A549 (cell line): ENCODE data around the gene ADAMTS4. TPM values are rescaled to one million over a fixed set of nuclear protein-coding genes. Genes with fewer than 3 reads are reported as not detected.

Experiments
- ATAC-seq, 2 experiments: fragments of 200-7000 bp in 1 of 2; fragments of >200 bp in 1 of 2; cut with Nextera tagmentation in 1 of 2; cut with Tn5 transposase in 1 of 2; 3 replicates each; pipeline versions ENCODE4 v1.8.0 to v1.9.1; 2018 to 2020; ENCODE audit warnings: mild to moderate bottlenecking in 1 of 2, moderate library complexity in 1 of 2
- CTCF ChIA-PET: fragments of 300-600 bp; sonication (Branson Sonifier 250); formaldehyde crosslinking; extraction: SDS; loops from one replicate; lab custom pipeline; 2021; ENCODE audit warnings: antibody characterized with exemption, inconsistent platforms; lab: Yijun Ruan, JAX
- POLR2A ChIA-PET: fragments of 350-600 bp; formaldehyde crosslinking; extraction: SDS; loops from one replicate; lab custom pipeline; 2021; ENCODE audit warnings: antibody characterized with exemption, inconsistent platforms; lab: Yijun Ruan, JAX
- DNase-seq, 2 experiments: peaks; one replicate each; pipeline versions ENCODE4 v3.0.0 to v3.0.0-alpha.2; 2011 to 2016; ENCODE audit warnings: low read depth in 1 of 2, low spot score in 1 of 2
- FAIRE-seq: peaks from 2 replicates; lab custom pipeline; 2011; peaks lifted over from hg19 to GRCh38; lab: Jason Lieb, UNC
- H3K27ac ChIP-seq, 2 experiments: fragments of >200 bp; sonication (Bioruptor Twin); formaldehyde crosslinking; 3 replicates each; pipeline ENCODE4 v1.5.1; 2016 to 2017
- H3K4me1 ChIP-seq: fragments of >200 bp; sonication (Bioruptor Twin); formaldehyde crosslinking; 3 replicates; pipeline ENCODE4 v1.6.1; 2016
- H3K4me2 ChIP-seq: fragments of >200 bp; sonication (Bioruptor Twin); formaldehyde crosslinking; 3 replicates; pipeline ENCODE4 v1.6.1; 2016
- H3K4me3 ChIP-seq: fragments of >200 bp; sonication (Bioruptor Twin); formaldehyde crosslinking; 3 replicates; pipeline ENCODE4 v1.5.1; 2016
- H3K9me3 ChIP-seq: fragments of >200 bp; sonication (Bioruptor Twin); formaldehyde crosslinking; 3 replicates; pipeline ENCODE4 v1.6.1; 2016
- CBX8 ChIP-seq: fragments of 200-600 bp; sonication (generic); IDR thresholded peaks from 2 replicates; pipeline ENCODE4 v1.6.1; 2016
- CHD2 ChIP-seq: fragments of 150-350 bp; IDR thresholded peaks from 2 replicates; pipeline ENCODE4 v1.6.1; 2014; ENCODE audit warnings: low read length; ENCODE audit not compliant: partially characterized antibody
- CHD4 ChIP-seq: fragments of 200-600 bp; sonication (generic); IDR thresholded peaks from 2 replicates; pipeline ENCODE4 v1.6.1; 2016; ENCODE audit warnings: antibody characterized with exemption, mild to moderate bottlenecking, borderline replicate concordance
- FOSL2 ChIP-seq, 2 experiments: fragments of 450-650 bp in 1 of 2; fragments of >200 bp in 1 of 2; sonication (Bioruptor Twin) in 1 of 2; formaldehyde crosslinking; IDR thresholded peaks; 2 replicates each; pipeline versions ENCODE4 v1.5.0 to v1.6.1; 2016 to 2020; ENCODE audit warnings: mild to moderate bottlenecking in 1 of 2, moderate library complexity in 1 of 2
- GATA3 ChIP-seq: IDR thresholded peaks from 2 replicates; pipeline ENCODE4 v1.6.1; 2012; ENCODE audit warnings: borderline replicate concordance
- HMGXB4 ChIP-seq: fragments of 250-450 bp; sonication (Bioruptor Pico); IDR thresholded peaks from 2 replicates; pipeline ENCODE4 v1.5.0; 2021; ENCODE audit warnings: mild to moderate bottlenecking, moderate library complexity, borderline replicate concordance
- KDM5A ChIP-seq: fragments of 200-600 bp; sonication (generic); IDR thresholded peaks from 2 replicates; pipeline ENCODE4 v1.6.1; 2016; ENCODE audit warnings: antibody characterized with exemption, mild to moderate bottlenecking
- MAZ ChIP-seq: fragments of 150-350 bp; IDR thresholded peaks from 2 replicates; pipeline ENCODE4 v1.6.1; 2014; ENCODE audit warnings: antibody characterized with exemption, low read depth, low read length, borderline replicate concordance
- RAD21 ChIP-seq, 2 experiments: fragments of >200 bp in 1 of 2; sonication (Bioruptor Twin) in 1 of 2; formaldehyde crosslinking in 1 of 2; IDR thresholded peaks in 1 of 2; conservative IDR thresholded peaks in 1 of 2; 2 replicates in 1 of 2; 3 replicates in 1 of 2; pipeline ENCODE4 v1.6.1; 2012 to 2018; ENCODE audit warnings: inconsistent platforms in 1 of 2
- RARB ChIP-seq: fragments of 250-450 bp; sonication (Bioruptor Pico); IDR thresholded peaks from 2 replicates; pipeline ENCODE4 v1.8.0; 2021; ENCODE audit warnings: mild to moderate bottlenecking, moderate library complexity
- SMC3 ChIP-seq: fragments of >200 bp; sonication (Bioruptor Twin); formaldehyde crosslinking; IDR thresholded peaks from 3 replicates; pipeline ENCODE4 v1.6.1; 2018; ENCODE audit warnings: inconsistent platforms
- TFCP2L1 ChIP-seq: fragments of 250-450 bp; sonication (Bioruptor Pico); IDR thresholded peaks from 2 replicates; pipeline ENCODE4 v1.5.0; 2021; ENCODE audit warnings: mild to moderate bottlenecking
- TP53 ChIP-seq: fragments of 250-450 bp; sonication (Bioruptor Pico); IDR thresholded peaks from 2 replicates; pipeline ENCODE4 v1.5.0; 2021; ENCODE audit warnings: mild to moderate bottlenecking, moderate library complexity
- ZC3H11A ChIP-seq: fragments of 450-650 bp; IDR thresholded peaks from 2 replicates; pipeline ENCODE4 v1.6.1; 2014; ENCODE audit warnings: antibody characterized with exemption, mild to moderate bottlenecking
- WGBS: methylation state at CpG from one replicate; pipeline ENCODE4 v1.1.6; 2017; ENCODE audit errors: missing lambda C conversion rate; 5-methylcytosine and 5-hydroxymethylcytosine counted together
- polyA plus RNA-seq, 4 experiments: library from polyadenylated mRNA; depleted of rRNA in 3 of 4; stranded (reverse); fragments of >200 nt; fragmentation: RNase III in 1 of 4; extraction: RNeasy Plus Mini Kit Qiagen cat#74134 plus additional on column Dnase treatment in 1 of 4; gene quantifications; 2 replicates in 3 of 4; 3 replicates in 1 of 4; pipeline ENCODE4 v1.2.3, GENCODE V29; 2011 to 2017
- TF ChIP-seq, protein P1 (sequence below): fragments of >200 bp; sonication (Bioruptor Twin); formaldehyde crosslinking; IDR thresholded peaks from 3 replicates; pipeline ENCODE4 v1.6.1; 2016
- TF ChIP-seq, protein P2 (sequence below): fragments of 200-600 bp; sonication (generic); IDR thresholded peaks from 2 replicates; pipeline ENCODE4 v1.6.1; 2016; ENCODE audit warnings: antibody characterized with exemption, mild to moderate bottlenecking, moderate library complexity
- TF ChIP-seq, protein P3 (sequence below): IDR thresholded peaks from 2 replicates; pipeline ENCODE4 v1.6.1; 2012
- TF ChIP-seq, protein P4 (sequence below): IDR thresholded peaks from 2 replicates; pipeline ENCODE4 v1.6.1; 2012; ENCODE audit warnings: low read depth, borderline replicate concordance

The ADAMTS4 gene
- polyA plus RNA-seq, 2 of the 4 experiments (the other 2 are of a cell fraction), result not detected

DNA sequence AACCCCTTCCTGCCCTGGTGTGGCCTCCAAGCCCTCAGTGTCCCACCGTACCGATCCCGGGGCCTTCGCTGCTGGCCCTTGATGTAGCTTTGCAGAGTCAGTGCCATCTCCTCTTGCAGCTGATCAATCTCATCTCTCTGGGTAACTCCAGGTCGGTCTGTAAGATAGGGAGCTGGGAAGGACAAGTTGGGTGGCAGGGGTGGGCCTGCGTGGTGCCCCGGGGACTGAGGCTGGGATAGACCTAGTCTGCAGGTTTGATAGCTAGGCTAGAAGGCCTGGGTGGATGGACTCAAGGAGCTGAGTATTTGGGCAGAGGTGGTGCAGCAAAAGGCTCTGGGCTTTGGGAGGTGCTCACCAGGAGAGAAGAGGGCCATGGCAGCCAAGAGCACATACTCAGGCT lies 31.9 kb upstream of the ADAMTS4 start:
- TF ChIP-seq TP53 (CRISPR knock-in tag) (no peak), CHD4 (no peak), GATA3 (no peak), MAZ (no peak), RARB (CRISPR knock-in tag) (no peak)
- TF ChIP-seq, all 56 proteins: peak for 0
- CTCF ChIA-PET, result interaction anchor here (0.7 to 20.1 kb wide), 11 partner anchors 13 to 189 kb away, joined by 3 to 319 read pairs (median 60); partner anchors contain the start of genes FCER1G and NDUFS2
- ATAC-seq (no peak), FAIRE-seq (no peak), DNase-seq (no peak)
- Histone ChIP-seq H3K4me3 (no peak overlapping the region), H3K27ac (no peak overlapping the region), H3K9me3 (no peaks in the 10 kb centered on the region), H3K4me2 (no peak overlapping the region), H3K4me1 (peaks cover 13% of the 10 kb centered on the region)
- WGBS, result 89% methylated on average over 7 of the region's 7 CpGs
- POLR2A ChIA-PET, result no interaction called here

DNA sequence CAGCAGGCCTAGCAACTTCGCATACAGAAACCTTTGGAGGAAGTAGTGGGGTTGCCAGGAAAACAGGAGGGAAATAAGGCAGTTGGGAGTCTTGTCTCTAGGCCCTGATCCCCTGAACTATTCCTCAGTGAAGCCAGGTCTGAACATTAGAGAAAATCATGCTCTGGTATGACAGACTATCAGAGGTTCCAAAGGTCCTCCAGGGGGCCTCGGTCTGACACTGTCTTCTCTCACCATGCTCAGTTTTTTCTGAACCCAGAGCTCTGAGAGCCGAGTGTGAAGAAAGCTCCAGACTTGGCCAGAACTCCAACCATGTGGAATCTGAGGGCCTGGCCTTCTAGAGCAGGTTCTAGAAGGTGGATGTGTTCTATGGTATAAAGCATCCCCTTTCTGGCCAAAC lies 31.0 kb upstream of the ADAMTS4 start:
- H3K4me3 ChIP-seq, result no peak overlapping the region
- peaks cover 13% of the 10 kb centered on the region for H3K4me1 ChIP-seq
- CTCF ChIA-PET, result interaction anchor here (0.8 to 20.1 kb wide), 15 partner anchors 12 to 154 kb away, joined by 3 to 319 read pairs (median 6); partner anchors contain the start of genes FCER1G and NDUFS2
- POLR2A ChIA-PET, result no interaction called here
- no peaks in the 10 kb centered on the region for H3K9me3 ChIP-seq
- DNase-seq (no peak), FAIRE-seq (no peak), ATAC-seq (no peak)
- TF ChIP-seq FOSL2 (IDR thresholded peaks at IDR 0.05) (no peak), FOSL2 (CRISPR knock-in tag; IDR thresholded peaks at IDR 0.05) (no peak), SMC3 (no peak), KDM5A (no peak), CHD2 (no peak), ZC3H11A (no peak), MAZ (no peak), CHD4 (no peak), TP53 (CRISPR knock-in tag) (no peak), HMGXB4 (CRISPR knock-in tag) (no peak), TFCP2L1 (CRISPR knock-in tag) (no peak), RAD21 (conservative IDR thresholded peaks at IDR 0.05 in 1 of 2, IDR thresholded peaks at IDR 0.05 in 1 of 2) (no peak), GATA3 (no peak), CBX8 (no peak), RARB (CRISPR knock-in tag) (no peak)
- TF ChIP-seq, protein P1, sequence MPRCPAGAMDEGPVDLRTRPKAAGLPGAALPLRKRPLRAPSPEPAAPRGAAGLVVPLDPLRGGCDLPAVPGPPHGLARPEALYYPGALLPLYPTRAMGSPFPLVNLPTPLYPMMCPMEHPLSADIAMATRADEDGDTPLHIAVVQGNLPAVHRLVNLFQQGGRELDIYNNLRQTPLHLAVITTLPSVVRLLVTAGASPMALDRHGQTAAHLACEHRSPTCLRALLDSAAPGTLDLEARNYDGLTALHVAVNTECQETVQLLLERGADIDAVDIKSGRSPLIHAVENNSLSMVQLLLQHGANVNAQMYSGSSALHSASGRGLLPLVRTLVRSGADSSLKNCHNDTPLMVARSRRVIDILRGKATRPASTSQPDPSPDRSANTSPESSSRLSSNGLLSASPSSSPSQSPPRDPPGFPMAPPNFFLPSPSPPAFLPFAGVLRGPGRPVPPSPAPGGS, result no peak
- TF ChIP-seq, protein P2, sequence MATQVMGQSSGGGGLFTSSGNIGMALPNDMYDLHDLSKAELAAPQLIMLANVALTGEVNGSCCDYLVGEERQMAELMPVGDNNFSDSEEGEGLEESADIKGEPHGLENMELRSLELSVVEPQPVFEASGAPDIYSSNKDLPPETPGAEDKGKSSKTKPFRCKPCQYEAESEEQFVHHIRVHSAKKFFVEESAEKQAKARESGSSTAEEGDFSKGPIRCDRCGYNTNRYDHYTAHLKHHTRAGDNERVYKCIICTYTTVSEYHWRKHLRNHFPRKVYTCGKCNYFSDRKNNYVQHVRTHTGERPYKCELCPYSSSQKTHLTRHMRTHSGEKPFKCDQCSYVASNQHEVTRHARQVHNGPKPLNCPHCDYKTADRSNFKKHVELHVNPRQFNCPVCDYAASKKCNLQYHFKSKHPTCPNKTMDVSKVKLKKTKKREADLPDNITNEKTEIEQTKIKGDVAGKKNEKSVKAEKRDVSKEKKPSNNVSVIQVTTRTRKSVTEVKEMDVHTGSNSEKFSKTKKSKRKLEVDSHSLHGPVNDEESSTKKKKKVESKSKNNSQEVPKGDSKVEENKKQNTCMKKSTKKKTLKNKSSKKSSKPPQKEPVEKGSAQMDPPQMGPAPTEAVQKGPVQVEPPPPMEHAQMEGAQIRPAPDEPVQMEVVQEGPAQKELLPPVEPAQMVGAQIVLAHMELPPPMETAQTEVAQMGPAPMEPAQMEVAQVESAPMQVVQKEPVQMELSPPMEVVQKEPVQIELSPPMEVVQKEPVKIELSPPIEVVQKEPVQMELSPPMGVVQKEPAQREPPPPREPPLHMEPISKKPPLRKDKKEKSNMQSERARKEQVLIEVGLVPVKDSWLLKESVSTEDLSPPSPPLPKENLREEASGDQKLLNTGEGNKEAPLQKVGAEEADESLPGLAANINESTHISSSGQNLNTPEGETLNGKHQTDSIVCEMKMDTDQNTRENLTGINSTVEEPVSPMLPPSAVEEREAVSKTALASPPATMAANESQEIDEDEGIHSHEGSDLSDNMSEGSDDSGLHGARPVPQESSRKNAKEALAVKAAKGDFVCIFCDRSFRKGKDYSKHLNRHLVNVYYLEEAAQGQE, result no peak
- TF ChIP-seq, protein P3, sequence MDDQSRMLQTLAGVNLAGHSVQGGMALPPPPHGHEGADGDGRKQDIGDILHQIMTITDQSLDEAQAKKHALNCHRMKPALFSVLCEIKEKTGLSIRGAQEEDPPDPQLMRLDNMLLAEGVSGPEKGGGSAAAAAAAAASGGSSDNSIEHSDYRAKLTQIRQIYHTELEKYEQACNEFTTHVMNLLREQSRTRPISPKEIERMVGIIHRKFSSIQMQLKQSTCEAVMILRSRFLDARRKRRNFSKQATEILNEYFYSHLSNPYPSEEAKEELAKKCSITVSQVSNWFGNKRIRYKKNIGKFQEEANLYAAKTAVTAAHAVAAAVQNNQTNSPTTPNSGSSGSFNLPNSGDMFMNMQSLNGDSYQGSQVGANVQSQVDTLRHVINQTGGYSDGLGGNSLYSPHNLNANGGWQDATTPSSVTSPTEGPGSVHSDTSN, result no peak
- TF ChIP-seq, protein P4, sequence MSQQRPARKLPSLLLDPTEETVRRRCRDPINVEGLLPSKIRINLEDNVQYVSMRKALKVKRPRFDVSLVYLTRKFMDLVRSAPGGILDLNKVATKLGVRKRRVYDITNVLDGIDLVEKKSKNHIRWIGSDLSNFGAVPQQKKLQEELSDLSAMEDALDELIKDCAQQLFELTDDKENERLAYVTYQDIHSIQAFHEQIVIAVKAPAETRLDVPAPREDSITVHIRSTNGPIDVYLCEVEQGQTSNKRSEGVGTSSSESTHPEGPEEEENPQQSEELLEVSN, result no peak
- H3K27ac ChIP-seq, result no peak overlapping the region
- no peak overlapping the region for H3K4me2 ChIP-seq
- WGBS, result 62% methylated on average over 3 of the region's 3 CpGs
